OCI-LY3 (cell line): ENCODE data around the gene B3GNT4.
A peak's percentile ranks its signal among the peaks of the same experiment; 100 is the strongest.

ENCODE experiments used
- H2AFZ ChIP-seq: fragments of 200-600, 300-600 bp; shearing (Covaris generic); 2 replicates; pipeline ENCODE4 v1.6.0; 2014; ENCODE audit warnings: antibody characterized with exemption, low read depth, low read length
- H3K27ac ChIP-seq: fragments of 200-600, 300-600 bp; sonication (generic); 2 replicates; pipeline ENCODE4 v1.5.1; 2014; ENCODE audit warnings: mild to moderate bottlenecking, low read length, moderate library complexity, mixed read lengths
- H3K27me3 ChIP-seq: fragments of 200-600, 300-600 bp; sonication (generic); 2 replicates; pipeline ENCODE4 v1.6.1; 2014; ENCODE audit warnings: low read depth, low read length, mixed read lengths
- H3K36me3 ChIP-seq: fragments of 200-600, 300-600 bp; sonication (generic); replicated peaks from 2 replicates; pipeline ENCODE3; 2014; ENCODE audit warnings: low read depth, low read length, mixed read lengths
- H3K4me1 ChIP-seq: fragments of 300-600, 200-600 bp; sonication (generic); 2 replicates; pipeline ENCODE4 v1.6.1; 2014; ENCODE audit warnings: low read length, mixed read lengths
- H3K4me2 ChIP-seq: fragments of 200-600, 300-600 bp; sonication (generic); 2 replicates; pipeline ENCODE4 v1.6.1; 2014; ENCODE audit warnings: low read length, mixed read lengths
- H3K4me3 ChIP-seq: fragments of 300-600, 200-600 bp; sonication (generic); 2 replicates; pipeline ENCODE4 v1.5.1; 2014; ENCODE audit warnings: antibody characterized with exemption, mild to moderate bottlenecking, low read length, moderate library complexity
- H3K79me2 ChIP-seq: fragments of 300-600, 200-600 bp; shearing (Covaris generic); 2 replicates; pipeline ENCODE4 v1.6.1; 2014; ENCODE audit warnings: mild to moderate bottlenecking, low read length, mixed read lengths
- H3K9ac ChIP-seq: fragments of 300-600, 200-600 bp; shearing (Covaris generic); 2 replicates; pipeline ENCODE4 v1.6.0; 2014; ENCODE audit warnings: mild to moderate bottlenecking, low read length, moderate library complexity
- H3K9me3 ChIP-seq: fragments of 200-600, 300-600 bp; shearing (Covaris generic); 2 replicates; pipeline ENCODE4 v1.6.1; 2014; ENCODE audit warnings: low read length, mixed read lengths; ENCODE audit not compliant: insufficient read depth
- H4K20me1 ChIP-seq: fragments of 200-600, 300-600 bp; sonication (generic); 2 replicates; pipeline ENCODE4 v1.6.1; 2016; ENCODE audit warnings: low read length, mixed read lengths; ENCODE audit not compliant: insufficient read depth
- CTCF ChIP-seq: fragments of 200-600, 300-600 bp; sonication (generic); IDR thresholded peaks from 2 replicates; pipeline ENCODE4 v1.5.1; 2014; ENCODE audit warnings: antibody characterized with exemption, low read length, low read depth
- EZH2phosphoT487 ChIP-seq: fragments of 200-600 bp; shearing (Covaris generic); IDR thresholded peaks from 2 replicates; pipeline ENCODE4 v1.6.1; 2018; ENCODE audit warnings: antibody characterized with exemption, mixed run types, low read depth

B3GNT4 gene

GRCh38 chr12:122183588-122183940 lies 19.9 kb upstream of the B3GNT4 start:
- Histone ChIP-seq H3K4me1 (0 out of 2 replicates have a peak, but pooled peaks cover 3% of the 10 kb centered on the region), H3K27me3 (no peaks in the 10 kb centered on the region), H3K9ac (peak overlapping the region; percentile 47; the same call in 1 of the 2 replicates), H3K79me2 (no peaks in the 10 kb centered on the region), H3K27ac (no peak overlapping the region), H4K20me1 (no peaks in the 10 kb centered on the region), H2AFZ (peak overlapping the region; percentile 47; the same call in 1 of the 2 replicates), H3K4me3 (peak overlapping the region; percentile 83), H3K9me3 (no peaks in the 10 kb centered on the region), H3K36me3 (no peaks in the 10 kb centered on the region), H3K4me2 (peak overlapping the region; percentile 75)
- TF ChIP-seq EZH2phosphoT487 = no peak
- no peak for TF ChIP-seq CTCF

DNA sequence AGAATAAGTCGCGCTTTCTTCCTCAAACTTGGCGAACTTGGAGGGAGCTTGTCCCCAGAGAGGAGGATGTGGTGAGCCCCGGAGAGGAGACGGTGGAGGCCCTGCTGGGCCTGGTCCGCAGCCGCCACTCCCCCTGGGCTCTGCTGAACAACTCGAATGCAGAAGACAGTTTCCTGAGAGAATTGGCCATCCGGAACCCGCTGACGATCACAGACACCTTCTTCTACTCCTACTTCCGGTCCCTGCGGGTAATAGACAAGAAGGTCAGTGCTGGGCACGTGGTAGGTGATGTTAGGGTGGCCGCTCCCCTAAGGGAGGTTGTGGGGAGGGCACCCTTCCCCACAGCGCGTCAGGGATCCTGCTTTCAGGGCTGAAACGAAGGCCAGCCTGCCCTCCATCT lies 19.0 kb upstream of the B3GNT4 start:
- H3K27me3 ChIP-seq = no peaks in the 10 kb centered on the region
- H3K9me3 ChIP-seq = no peaks in the 10 kb centered on the region
- H3K36me3 ChIP-seq = no peaks in the 10 kb centered on the region
- no peak overlapping the region for H3K4me2 ChIP-seq
- H3K4me1 ChIP-seq = 0 out of 2 replicates have a peak, but pooled peaks cover 3% of the 10 kb centered on the region
- no peak for TF ChIP-seq CTCF
- TF ChIP-seq EZH2phosphoT487 = no peak
- no peaks in the 10 kb centered on the region for H3K79me2 ChIP-seq
- no peak overlapping the region for H2AFZ ChIP-seq
- H3K9ac ChIP-seq = no peak overlapping the region
- H4K20me1 ChIP-seq = no peaks in the 10 kb centered on the region
- no peak overlapping the region for H3K27ac ChIP-seq
- no peak overlapping the region for H3K4me3 ChIP-seq

DNA sequence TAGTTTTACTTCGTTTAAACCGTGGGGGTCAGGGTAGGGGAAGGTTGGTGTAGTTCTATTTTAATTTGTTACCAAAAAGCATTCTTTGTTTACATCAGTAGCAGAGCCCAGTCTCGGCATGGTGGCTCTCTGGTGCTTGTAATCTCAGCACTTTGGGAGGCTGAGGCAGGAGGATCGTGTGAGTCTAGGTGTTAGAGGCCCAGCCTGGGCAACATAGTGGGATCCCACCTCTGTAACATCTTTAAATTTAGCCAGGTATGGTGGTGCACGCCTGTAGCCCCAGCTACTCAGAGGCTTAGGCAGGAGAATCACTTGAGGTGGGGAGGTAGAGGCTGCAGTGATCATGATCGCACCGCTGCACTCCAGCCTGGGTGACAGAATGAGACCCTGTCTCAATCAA lies 18.4 kb upstream of the B3GNT4 start:
- Histone ChIP-seq H3K9me3 (no peaks in the 10 kb centered on the region), H3K4me2 (no peak overlapping the region), H3K79me2 (no peaks in the 10 kb centered on the region), H3K36me3 (no peaks in the 10 kb centered on the region), H3K9ac (no peak overlapping the region), H3K27me3 (no peaks in the 10 kb centered on the region), H3K4me1 (0 out of 2 replicates have a peak, but pooled peaks cover 3% of the 10 kb centered on the region), H3K27ac (no peak overlapping the region), H3K4me3 (no peak overlapping the region), H2AFZ (no peak overlapping the region), H4K20me1 (no peaks in the 10 kb centered on the region)
- TF ChIP-seq CTCF (no peak), EZH2phosphoT487 (no peak)

DNA sequence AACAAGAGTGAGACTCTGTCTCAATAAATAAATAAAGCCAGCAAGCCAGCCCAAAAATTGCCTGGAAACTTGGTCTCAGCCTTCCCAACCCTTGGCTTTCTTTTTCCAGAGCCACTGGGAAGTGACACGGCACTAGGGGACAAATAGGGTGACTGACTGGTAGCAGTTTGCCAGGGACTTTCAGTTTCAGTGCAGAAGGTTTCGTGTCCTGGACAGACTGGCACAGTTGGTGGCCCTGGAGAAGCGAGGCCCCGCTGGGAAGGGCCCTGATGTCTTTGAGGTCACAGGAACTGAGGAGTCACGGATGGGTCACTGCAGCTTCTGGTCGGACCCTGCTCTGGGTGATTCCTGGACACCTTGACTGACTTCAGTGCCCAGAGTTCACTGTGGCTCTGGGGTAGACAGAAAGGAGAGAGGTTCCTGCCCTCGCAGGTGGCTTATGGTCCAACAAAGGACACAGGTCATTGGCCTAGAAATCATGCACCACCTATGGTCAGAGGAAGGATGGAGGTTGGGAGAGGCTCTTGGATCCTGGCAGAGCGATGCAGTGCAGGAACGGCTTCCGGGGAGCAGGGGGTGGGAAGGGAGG lies 17.9 kb upstream of the B3GNT4 start:
- Histone ChIP-seq H3K79me2 (no peaks in the 10 kb centered on the region), H3K9me3 (no peaks in the 10 kb centered on the region), H3K4me2 (no peak overlapping the region), H3K27me3 (no peaks in the 10 kb centered on the region), H2AFZ (no peak overlapping the region), H3K36me3 (no peaks in the 10 kb centered on the region), H3K4me1 (0 out of 2 replicates have a peak, but pooled peaks cover 3% of the 10 kb centered on the region), H3K9ac (no peak overlapping the region), H4K20me1 (no peaks in the 10 kb centered on the region), H3K4me3 (no peak overlapping the region), H3K27ac (no peak overlapping the region)
- no peak for TF ChIP-seq CTCF
- TF ChIP-seq EZH2phosphoT487 = no peak
